Left ventricle myocardium inferior (tissue), 1 donor: ENCODE measurements around the gene SORBS2. TPM values are rescaled to one million over a fixed set of nuclear protein-coding genes. Genes with fewer than 3 reads are reported as not detected.
A peak's percentile ranks its signal among the peaks of the same experiment; 100 is the strongest.

Experiments
- DNase-seq: peaks from one replicate; pipeline ENCODE4 v3.0.0-alpha.2; 2020
- H3K27ac ChIP-seq: fragments of 200-600 bp; replicated peaks from 2 replicates; pipeline ENCODE4 v1.8.0; 2021
- H3K27me3 ChIP-seq: fragments of 200-600 bp; 2 replicates; pipeline ENCODE4 v1.8.0; 2021; ENCODE audit warnings: low read depth
- H3K36me3 ChIP-seq: fragments of 200-600 bp; 2 replicates; pipeline ENCODE4 v1.8.0; 2021
- H3K4me1 ChIP-seq: fragments of 200-600 bp; 2 replicates; pipeline ENCODE4 v1.8.0; 2021
- H3K4me3 ChIP-seq: fragments of 200-600 bp; 2 replicates; pipeline ENCODE4 v1.8.0; 2021; ENCODE audit warnings: mild to moderate bottlenecking, moderate library complexity
- H3K9me3 ChIP-seq: fragments of 200-600 bp; replicated peaks from 2 replicates; pipeline ENCODE4 v1.8.0; 2021
- intact Hi-C: fragments of 100-400 bp; cut with micrococcal nuclease; formaldehyde crosslinking; loops from one replicate; pipeline ENCODE4 v1.11.0; 2022
- total RNA-seq: library from RNA; stranded (reverse); fragmentation: NEBNext Ultra II Directional; extraction: Animal tissue kit (Norgen Biotek cat#: 25700); gene quantifications from one replicate; pipeline ENCODE4 v1.2.1, GENCODE V29; 2021
- TF ChIP-seq, protein P1 (sequence below): fragments of 200-600 bp; IDR thresholded peaks from 2 replicates; pipeline ENCODE4 v1.8.0; 2021; ENCODE audit warnings: antibody characterized with exemption, mild to moderate bottlenecking, borderline replicate concordance
- donor health status: DM: no; HTN: yes; CAD: no; lungs with severe emphysema.

The SORBS2 gene
- total RNA-seq, 1 donor from 2014 or later, result 1,282 TPM

DNA sequence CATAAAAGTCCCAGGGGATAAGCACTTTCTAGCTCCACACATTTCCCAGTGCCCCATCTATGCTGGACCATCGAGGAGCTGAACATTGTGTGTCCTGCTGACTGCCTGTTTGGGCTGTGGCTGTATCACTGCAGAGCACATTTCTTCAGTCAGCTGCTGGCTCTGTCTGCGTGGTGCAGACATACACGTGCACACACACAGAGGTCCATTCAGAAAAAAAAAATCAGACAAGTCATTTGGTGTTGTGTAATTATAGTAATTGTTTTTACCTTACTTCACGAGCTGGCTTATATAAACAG is 275.6 kb downstream of the SORBS2 start:
- TF ChIP-seq, protein P1, sequence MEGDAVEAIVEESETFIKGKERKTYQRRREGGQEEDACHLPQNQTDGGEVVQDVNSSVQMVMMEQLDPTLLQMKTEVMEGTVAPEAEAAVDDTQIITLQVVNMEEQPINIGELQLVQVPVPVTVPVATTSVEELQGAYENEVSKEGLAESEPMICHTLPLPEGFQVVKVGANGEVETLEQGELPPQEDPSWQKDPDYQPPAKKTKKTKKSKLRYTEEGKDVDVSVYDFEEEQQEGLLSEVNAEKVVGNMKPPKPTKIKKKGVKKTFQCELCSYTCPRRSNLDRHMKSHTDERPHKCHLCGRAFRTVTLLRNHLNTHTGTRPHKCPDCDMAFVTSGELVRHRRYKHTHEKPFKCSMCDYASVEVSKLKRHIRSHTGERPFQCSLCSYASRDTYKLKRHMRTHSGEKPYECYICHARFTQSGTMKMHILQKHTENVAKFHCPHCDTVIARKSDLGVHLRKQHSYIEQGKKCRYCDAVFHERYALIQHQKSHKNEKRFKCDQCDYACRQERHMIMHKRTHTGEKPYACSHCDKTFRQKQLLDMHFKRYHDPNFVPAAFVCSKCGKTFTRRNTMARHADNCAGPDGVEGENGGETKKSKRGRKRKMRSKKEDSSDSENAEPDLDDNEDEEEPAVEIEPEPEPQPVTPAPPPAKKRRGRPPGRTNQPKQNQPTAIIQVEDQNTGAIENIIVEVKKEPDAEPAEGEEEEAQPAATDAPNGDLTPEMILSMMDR, result no peak
- peak overlapping the region; percentile 95 for H3K27ac ChIP-seq
- H3K4me1 ChIP-seq, result peaks cover 52% of the 10 kb centered on the region
- peaks cover 10% of the 10 kb centered on the region for H3K27me3 ChIP-seq
- H3K4me3 ChIP-seq, result peak overlapping the region; percentile 86
- no peaks in the 10 kb centered on the region for H3K36me3 ChIP-seq
- H3K9me3 ChIP-seq, result no peaks in the 10 kb centered on the region
- peak; percentile 47 for DNase-seq
- intact Hi-C loops, result no loop called here

DNA sequence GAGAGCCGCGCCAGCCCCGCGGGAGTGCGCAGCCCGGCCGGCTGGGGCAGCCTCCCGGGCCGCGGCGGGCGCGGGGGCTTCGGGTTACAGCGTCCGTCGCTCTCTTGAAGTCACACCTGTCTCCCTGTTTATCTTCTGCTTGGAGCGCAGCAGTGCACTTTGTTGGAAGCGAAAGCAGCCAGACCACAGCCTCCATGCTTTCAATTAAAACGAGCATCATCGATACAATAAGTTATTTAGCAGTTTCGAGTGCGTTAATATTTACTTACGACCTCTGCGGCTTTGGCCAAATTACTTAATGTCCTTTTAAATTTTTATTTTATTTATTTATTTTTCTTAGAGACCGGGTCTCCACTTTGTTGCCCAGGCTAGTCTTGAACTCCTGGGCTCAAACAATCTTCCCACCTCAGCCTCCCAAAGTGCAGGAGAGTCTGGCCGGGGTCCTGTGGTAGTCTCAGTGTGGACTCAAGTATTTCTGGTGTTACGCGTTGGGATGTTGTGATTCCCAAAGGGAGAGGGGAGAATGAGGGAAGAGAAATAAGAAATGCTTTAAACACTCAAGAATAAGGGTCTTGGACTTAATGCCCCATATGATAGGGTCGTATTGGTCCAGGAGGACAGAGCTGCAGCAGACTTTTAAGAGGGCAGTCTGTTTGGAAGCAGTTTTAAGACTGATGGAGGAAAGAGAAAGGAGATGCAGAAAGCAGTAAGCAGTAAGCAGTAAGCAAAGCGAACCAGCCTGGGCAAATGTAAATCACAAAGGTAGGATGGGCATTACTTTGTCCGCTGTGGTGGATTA is 276.2 kb downstream of the SORBS2 start:
- Histone ChIP-seq H3K27me3 (peaks cover 10% of the 10 kb centered on the region), H3K36me3 (no peaks in the 10 kb centered on the region), H3K9me3 (no peaks in the 10 kb centered on the region), H3K4me3 (peak overlapping the region; percentile 86), H3K27ac (peak overlapping the region; percentile 95), H3K4me1 (peaks cover 51% of the 10 kb centered on the region)
- intact Hi-C loops, result no loop called here
- TF ChIP-seq, protein P1, result no peak
- DNase-seq, result no peak
